Activated naive CD4-positive, alpha-beta T cell treated with anti-CD3 and anti-CD28 coated beads, Interleukin-2, amount 10 ng/mL, durations not matched to agents 5 hours and 36 hours (primary cell): ENCODE results near the gene LRRC4B. TPM values are rescaled to one million over a fixed set of nuclear protein-coding genes. Genes with fewer than 3 reads are reported as not detected.

Experiments used
- total RNA-seq, 2 experiments: library from RNA; stranded (reverse); gene quantifications; one replicate each; pipeline ENCODE4 v1.2.3, GENCODE V29; 2021

The LRRC4B gene, protein sequence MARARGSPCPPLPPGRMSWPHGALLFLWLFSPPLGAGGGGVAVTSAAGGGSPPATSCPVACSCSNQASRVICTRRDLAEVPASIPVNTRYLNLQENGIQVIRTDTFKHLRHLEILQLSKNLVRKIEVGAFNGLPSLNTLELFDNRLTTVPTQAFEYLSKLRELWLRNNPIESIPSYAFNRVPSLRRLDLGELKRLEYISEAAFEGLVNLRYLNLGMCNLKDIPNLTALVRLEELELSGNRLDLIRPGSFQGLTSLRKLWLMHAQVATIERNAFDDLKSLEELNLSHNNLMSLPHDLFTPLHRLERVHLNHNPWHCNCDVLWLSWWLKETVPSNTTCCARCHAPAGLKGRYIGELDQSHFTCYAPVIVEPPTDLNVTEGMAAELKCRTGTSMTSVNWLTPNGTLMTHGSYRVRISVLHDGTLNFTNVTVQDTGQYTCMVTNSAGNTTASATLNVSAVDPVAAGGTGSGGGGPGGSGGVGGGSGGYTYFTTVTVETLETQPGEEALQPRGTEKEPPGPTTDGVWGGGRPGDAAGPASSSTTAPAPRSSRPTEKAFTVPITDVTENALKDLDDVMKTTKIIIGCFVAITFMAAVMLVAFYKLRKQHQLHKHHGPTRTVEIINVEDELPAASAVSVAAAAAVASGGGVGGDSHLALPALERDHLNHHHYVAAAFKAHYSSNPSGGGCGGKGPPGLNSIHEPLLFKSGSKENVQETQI
- not detected for total RNA-seq

DNA sequence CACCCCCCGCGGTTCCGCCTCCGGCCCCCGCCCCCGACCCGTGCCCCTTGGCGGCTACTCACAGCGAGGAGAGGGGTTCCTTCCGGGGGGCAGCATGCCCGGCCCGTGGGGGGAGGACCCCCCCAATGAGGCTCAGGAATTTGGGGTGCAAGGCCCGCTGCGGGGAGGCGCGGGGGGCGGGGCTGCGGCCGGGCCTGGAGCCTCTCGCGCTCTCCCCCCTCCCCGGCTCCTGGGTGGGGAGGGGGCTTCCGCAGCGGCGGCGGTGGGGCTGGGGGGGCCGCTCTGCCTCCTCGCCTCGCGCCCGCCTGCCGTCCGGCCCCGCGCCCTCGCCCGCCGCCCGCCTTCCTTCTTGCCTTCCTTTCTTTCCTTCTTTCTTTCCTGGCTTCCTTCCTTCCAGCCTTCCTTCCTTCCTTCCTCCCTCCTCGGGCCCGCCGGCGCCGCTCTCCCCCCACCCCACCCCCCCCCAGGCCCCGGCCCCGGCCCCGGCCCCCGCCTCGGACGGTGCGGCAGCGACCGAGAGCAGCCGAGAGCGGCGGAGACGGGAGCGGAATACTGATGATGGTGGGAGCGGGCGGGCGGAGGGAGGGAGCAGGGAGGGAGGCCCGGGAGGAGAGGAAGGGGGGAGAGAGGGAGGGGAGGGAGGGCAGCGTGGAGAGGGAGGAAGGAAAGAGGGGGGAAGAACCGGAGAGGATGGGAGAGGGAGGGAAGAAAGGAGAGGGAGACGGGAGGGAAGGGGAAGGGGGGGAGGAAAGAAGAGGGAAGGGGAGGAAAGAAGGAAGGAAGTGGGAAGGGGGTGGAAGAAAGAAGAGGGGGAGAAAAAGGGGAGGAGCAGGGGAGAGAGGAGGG, at the start of gene LRRC4B:
TSS of gene LRRC4B (minus strand) at position 554 of the 846 bp plus-strand sequence. CDS start 19,597 bp downstream, outside the sequence.

DNA sequence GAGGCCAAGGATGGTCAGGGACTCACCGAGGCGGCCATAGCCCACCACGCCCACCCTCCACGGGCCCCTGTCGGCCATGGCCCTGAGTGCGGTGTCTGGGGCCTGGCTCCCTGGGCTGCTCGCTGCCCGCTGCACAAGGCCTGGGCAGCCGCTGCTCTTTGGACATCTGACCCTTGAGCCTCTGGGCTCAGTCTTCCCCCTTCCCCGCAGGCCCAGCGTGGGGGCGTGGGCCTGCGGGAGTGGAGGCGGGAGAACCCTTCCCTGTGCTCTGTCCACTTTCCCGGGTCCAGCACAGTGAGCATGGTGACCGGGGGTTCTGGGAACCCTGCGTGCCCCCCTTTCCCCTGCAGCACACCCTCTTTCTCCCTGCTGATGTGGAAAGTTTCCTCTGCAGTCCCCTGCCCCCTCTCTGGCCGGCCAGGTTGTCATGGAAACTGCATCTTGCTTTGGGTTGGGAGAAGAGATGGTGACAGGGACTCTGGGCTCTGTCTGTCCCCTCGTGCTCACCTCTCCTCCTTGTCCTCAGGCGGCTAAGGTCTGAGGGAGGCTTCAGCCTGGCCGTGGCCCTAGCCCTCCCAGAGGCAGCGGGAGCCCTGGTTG, 54.4 kb downstream of the LRRC4B start, which contains the start of gene ASPDH:
TSS of gene ASPDH (minus strand) at position 168 of the 600 bp plus-strand sequence. CDS start at position 78, 90 bp downstream.

DNA sequence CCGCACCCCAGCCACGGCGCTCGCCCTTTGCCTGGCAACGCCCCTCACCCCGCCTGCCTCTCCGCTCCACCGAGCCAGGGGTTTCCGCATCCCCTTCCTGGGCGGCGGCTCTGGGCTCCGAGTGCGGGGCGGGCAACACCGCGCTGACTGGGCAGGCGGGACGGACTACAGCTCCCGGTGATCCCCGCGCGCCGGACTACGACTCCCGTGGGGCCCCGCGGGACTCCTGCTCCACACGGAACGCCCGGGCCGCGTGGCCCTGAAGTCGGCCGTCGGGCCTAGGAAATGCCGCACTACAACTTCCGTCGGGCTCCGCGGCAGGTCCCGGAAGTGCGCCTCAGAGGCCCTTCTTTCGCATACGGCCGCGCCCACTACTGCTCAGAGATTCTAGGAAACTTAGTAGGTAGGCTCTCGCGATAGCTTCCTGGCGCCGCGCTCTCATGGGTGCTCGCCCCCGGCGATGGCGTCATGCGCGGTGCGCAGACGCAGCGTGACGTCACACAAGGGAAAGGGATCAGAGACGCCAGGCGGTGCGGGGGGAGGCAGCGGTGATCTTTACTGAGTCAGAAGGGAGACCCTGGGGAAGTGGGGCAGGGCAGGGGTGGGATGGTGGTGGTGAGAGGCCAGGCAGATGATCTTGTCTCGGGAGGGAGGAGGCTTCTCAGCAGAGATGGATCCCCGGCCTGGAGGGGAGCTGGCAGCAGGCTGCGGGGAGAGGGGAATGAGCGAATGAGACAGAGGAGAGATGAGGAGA, 57.0 kb downstream of the LRRC4B start, which contains the start of gene JOSD2:
TSS of gene JOSD2 (minus strand) at position 123 of the 754 bp plus-strand sequence. CDS start 760 bp downstream, outside the sequence.

DNA sequence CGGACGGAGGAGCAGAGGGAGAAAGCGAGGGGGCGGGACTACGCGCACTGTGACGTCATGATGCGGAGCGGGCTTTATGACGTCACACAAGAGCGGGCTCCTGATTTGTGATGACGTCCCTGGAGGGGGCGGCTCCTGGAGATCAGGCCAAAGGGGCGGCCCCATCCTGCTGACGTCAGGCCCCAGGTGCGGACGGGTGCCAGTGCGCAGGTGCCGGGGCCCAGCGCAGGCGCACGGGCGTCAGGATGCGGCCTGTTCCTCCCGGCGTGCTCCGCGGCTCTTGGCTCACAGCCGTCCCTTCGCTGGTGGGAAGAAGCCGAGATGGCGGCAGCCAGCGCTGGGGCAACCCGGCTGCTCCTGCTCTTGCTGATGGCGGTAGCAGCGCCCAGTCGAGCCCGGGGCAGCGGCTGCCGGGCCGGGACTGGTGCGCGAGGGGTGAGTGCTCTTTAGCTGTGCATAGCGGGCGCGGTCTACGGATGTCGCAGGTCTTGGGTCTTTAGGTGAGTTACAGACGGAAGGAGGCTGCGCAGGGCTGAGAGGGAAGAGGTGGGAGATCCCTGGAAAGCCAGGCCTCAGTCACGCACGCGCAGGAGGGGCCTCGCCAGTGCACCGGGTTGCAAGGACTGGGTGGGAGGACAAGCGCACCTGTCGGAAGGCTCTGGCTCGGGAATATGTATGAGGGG, 91.9 kb downstream of the LRRC4B start, which contains the start of the genes EMC10 and GARIN5A:
TSS of gene EMC10 (plus strand) at position 284 of the 683 bp plus-strand sequence. CDS start at position 322, 38 bp downstream.
TSS of gene GARIN5A (minus strand) at position 625 of the 683 bp plus-strand sequence. CDS start at position 165, 460 bp downstream.

Other genes starting within 250 kb of the LRRC4B start
- 1 to 10 TPM; 4.3 to 4.9 TPM for gene KCNC3, start 239.1 kb downstream of the LRRC4B start, total RNA-seq
- gene NAPSA, start 202.8 kb downstream of the LRRC4B start, total RNA-seq, result 1 to 10 TPM; 3.0 to 4.5 TPM
- gene NR1H2, start 192.0 kb downstream of the LRRC4B start, total RNA-seq, result 10 to 100 TPM; 68.9 to 73.9 TPM
- 100 to 1,000 TPM; 108 to 116 TPM for gene POLD1, start 184.1 kb downstream of the LRRC4B start, total RNA-seq
- gene SPIB, start 149.5 kb downstream of the LRRC4B start, total RNA-seq, result under 1 TPM; 0.53 to 0.73 TPM
- gene MYBPC2, start 135.5 kb downstream of the LRRC4B start, total RNA-seq, result under 1 TPM; 0.12 to 0.66 TPM
- 10 to 100 TPM; 65.7 to 66.9 TPM for gene EMC10, start 91.9 kb downstream of the LRRC4B start, total RNA-seq
- under 1 TPM in 1 of 2 experiments, not detected in 1; 0.15 TPM for gene GARIN5A, start 91.6 kb downstream of the LRRC4B start, total RNA-seq
- 10 to 100 TPM; 39.2 to 42.9 TPM for gene JOSD2, start 57.2 kb downstream of the LRRC4B start, total RNA-seq
- not detected for gene ASPDH, start 54.5 kb downstream of the LRRC4B start, total RNA-seq
- not detected for gene SYT3, start 71.4 kb upstream of the LRRC4B start, total RNA-seq
- not detected for gene C19orf81, start 81.0 kb upstream of the LRRC4B start, total RNA-seq
- gene SHANK1, start 151.4 kb upstream of the LRRC4B start, total RNA-seq, result not detected
- gene CLEC11A, start 154.9 kb upstream of the LRRC4B start, total RNA-seq, result under 1 TPM; 0.75 to 0.98 TPM
- gene GPR32, start 202.0 kb upstream of the LRRC4B start, total RNA-seq, result not detected
- gene ACP4, start 222.0 kb upstream of the LRRC4B start, total RNA-seq, result not detected